OCI-M2 (cell line): ENCODE measurements around the gene FBXO45.
"Not testable (repeated sequence)": the region's sequence is repeated elsewhere in the genome, so short reads cannot be mapped to it uniquely, and the experiment has no call there.

Source experiments
- DNase-seq: peaks from one replicate; lab custom pipeline; 2025; ENCODE audit not compliant: unreplicated experiment; lab: John Stamatoyannopoulos, UW

FBXO45 gene

DNA sequence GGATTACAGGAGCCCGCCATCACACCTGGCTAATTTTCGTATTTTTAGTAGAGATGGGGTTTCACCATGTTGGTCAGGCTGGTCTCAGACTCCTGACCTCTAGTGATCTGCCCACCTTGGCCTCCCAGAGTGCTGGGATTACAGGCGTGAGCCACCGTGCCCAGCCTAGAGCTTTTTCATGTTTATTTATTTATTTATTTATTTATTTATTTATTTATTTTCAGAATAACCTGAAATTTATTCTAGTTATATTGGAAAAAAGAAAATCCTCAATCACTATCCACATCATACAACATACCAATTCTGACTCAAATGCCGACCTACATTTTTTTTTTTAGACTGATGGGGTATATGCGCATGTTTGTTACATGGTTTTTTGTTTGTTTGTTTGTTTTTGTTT, 46.8 kb downstream of the FBXO45 start:
- not testable (repeated sequence) for DNase-seq

GRCh38 chr3:196617256-196617655, 48.8 kb downstream of the FBXO45 start:
- peak; percentile 36 for DNase-seq

DNA sequence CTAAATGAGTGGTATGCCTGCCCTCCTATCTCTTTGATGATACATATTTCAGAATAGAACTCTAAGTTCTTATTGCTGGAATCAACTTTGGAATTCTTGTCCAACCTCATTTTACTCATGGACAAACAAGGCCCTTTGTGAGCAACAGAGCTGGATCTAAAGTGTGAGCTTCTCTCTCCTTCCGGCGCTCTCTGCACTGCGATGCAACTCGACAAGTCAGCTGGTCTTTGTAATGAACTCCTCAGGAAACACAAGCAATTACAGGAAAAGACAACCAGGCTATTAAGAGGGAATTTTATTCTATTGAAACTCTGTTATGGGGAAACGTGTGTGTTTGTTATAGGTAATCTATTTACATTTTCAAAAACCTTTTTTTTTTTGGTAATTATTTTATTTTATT, 50.8 kb downstream of the FBXO45 start:
- DNase-seq: no peak

GRCh38 chr3:196619627-196620026, 51.2 kb downstream of the FBXO45 start:
- not testable (repeated sequence) for DNase-seq

DNA sequence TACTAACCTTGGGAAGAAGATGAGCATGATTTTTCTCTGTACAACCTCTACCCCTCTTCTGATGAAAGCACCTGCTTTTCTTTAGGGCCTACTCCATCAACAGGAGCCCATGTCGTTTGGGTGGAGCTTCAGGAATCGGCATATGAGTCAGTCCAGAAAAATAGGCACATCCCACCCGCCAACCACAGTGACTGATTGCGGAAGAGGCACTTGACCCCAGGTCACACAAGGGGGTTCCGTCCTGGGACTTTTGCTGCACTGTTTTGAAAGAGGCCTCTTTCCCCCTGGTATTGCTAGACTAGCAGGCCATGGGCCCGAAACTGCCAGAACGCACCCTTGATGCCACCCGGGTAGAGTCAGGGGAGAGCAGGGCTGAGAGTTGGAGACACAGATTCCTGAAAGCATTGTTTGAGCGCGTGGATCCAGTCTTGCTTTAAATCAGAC, 51.7 kb downstream of the FBXO45 start:
- no peak for DNase-seq

DNA sequence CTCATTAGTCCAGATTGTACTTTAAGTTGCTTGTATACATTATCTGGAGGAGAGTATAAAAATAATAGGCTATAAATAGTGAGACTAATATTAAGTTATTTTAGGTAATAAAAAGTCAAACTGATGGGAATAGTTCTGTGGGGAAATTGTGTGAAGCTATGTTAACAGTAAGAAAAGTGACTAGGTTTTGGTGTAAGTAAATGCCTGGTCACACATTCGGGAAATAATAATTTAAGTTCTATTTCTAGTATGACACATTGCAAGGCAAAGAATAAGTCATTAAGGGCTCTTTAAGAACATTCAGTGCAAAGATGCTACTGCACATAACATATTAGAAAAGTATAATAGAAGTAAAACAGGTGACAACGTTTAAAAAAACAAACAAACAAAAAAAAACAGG, 52.2 kb downstream of the FBXO45 start:
- no peak for DNase-seq

GRCh38 chr3:196621611-196622010, 53.2 kb downstream of the FBXO45 start:
- no peak for DNase-seq

DNA sequence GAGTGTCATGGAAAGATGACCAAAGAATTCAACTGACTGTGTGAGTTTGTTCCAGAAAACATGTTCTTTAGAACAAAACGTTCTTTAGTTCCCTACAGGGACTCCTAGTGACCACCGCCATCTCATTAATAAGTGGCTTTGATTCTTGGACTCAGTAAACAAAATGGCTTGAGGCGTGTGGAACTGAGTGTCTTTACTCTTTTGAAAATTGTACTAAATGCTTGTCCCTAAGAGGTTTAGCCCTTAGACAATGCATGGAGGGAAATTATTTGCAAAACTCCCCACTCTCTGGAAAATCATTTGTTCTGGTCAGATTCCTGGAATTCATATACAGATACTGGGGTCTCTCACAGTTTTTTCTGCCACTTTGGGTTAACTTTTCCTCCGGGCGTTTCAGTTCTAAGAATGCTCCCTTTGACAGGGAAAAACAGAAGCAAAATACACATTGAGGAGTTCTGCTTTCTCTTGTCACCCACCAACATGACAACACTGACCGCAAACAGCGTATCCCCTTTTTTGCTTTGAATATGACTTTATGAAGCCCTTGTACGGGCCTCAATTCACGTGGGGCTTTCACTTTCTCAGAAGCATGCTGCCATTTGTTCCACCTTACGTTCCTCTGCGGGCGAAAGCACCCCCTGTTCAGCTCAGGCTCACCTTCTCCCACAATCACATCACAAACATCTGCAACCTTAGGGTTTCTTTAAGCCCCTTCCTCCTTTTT, 55.8 kb downstream of the FBXO45 start:
- no peak for DNase-seq

DNA sequence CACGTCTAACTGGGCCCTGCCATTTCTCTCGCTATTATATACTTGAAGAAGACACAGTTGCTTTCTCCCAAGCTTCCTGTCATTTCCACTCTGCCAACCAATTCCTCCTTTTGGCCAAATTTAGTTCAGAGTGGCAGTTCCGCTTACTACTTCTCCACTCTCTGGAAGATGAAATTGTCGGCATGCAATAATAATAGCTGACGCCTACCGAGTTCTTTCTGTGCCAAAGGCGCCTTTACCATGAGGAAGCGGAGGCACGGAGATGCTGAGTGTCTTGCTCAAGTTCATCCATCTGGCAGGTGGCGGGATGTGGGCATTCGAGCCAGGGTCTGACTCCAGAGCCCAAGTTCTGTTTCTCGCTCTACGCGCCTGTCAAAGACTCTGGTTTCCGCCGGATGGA, 56.4 kb downstream of the FBXO45 start:
- no peak for DNase-seq

GRCh38 chr3:196625331-196625730, 56.9 kb downstream of the FBXO45 start:
- DNase-seq: no peak

GRCh38 chr3:196627918-196628231, 59.4 kb downstream of the FBXO45 start:
- no peak for DNase-seq

DNA sequence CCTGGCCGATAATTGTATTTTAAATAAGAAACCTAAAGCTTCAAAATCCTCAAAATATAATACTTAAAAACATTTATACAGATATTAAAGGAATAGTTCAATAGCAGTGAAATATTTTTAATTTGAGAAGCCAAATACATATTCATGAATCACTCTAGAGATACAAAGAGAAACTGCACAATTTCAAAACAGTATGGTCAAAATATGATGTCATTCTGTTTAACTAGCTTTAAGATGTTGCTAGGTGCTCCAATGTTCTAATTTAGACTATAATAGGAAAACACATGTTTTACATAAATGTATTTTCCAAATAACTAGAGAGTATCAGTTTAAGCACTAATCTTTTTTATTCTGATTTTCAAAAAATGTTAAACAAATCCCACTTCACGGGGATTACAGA, 60.8 kb downstream of the FBXO45 start:
- DNase-seq: no peak

DNA sequence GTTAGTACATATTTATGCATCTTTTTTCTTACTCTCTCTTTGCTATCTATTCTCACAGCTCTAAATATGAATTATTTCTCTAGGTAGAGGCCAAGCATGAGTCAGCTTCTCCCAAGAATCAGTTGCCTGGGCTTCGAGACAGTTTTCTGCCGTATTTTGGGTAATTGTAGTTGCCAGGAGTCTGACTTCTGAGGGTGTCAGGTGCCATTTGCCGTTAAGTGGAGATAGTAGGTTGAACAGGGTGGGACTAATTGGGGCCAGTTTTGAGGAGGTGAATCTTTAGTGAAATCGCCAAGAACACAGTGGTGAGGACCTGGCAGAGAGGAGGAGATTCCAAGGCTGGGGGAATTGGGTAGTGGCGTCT, 63.2 kb downstream of the FBXO45 start:
- DNase-seq: no peak

DNA sequence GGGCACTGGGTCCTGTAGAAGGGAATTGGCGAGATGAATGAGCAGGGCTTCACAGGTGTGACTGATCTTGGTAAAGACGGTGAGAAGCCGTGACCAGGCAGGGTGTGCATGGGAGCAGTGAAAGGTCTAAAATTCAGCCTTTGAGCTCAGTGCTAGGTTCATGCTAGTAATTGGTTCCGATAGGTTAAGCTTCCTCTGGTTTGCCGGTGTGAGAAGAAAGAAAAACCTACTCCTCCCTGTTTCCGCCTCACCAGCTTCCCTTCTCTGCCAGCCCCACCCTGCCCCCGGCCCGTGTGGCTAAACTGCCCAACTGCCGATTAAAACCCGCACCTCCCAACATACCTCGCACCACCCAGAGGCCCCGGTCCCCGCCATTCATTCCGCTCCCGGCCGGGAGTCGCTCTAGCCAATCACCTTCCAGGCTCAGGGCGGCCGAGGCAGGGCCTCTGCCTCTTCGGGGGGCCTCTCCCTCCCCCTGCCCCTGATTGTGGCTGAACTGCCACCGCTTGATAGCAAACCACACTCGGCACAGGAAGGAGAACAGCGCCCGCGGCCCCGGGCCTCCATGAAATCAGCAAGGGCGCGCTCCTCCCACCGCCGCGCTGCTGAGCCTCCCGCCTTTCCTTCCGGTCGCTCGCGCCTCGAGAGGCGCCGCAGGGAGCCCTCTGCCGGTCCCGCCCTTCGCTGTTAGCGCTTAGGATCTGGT, 63.7 kb downstream of the FBXO45 start:
- DNase-seq: peak; percentile 92

DNA sequence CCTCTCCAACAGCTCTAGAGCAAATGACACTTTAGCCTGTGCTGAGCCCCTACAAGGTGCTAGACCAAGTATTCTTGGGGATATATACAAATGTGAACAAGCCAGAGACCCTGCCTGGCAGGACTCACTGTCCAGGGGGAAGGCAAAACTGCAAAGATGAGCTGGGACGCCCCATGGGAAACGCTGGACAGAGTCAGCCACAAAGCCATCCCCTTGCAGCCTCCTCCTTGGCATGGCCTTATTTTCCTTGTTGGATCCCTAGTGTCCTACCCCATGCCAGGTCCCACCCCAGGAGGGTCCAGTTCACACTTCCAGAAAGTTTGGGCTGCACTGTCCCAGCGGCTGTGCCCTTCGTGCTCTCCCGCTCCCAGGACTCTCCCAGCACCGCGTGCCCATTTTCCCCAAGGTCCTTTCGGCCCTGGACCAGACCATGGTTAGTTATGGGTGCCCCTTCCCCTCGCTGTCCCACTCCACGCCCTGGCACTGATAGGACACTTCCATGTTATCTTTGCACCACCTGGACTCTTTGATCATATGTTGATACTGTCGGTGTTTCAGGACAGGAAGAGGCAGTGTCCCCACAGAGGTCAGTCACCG, 65.2 kb downstream of the FBXO45 start:
- no peak for DNase-seq

DNA sequence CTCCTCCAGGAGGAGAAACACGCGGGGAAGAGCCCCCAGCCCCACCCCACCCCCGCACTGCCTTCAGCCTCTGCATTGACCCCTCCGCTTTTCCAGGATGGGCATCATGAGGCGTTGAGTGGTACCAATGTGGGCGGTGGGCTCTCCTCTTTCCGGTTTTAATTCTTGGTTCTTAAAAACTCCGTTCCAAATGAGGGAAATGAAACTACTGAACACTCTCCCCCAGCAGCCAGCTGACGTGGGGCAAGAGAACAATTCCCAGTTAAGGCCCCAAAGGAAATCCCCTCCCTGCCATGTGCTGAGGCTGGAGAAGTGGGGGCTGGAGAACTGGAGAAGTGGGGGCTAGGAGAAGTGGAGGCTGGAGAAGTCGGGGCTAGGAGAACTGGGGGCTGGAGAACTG, 65.8 kb downstream of the FBXO45 start:
- DNase-seq: no peak

DNA sequence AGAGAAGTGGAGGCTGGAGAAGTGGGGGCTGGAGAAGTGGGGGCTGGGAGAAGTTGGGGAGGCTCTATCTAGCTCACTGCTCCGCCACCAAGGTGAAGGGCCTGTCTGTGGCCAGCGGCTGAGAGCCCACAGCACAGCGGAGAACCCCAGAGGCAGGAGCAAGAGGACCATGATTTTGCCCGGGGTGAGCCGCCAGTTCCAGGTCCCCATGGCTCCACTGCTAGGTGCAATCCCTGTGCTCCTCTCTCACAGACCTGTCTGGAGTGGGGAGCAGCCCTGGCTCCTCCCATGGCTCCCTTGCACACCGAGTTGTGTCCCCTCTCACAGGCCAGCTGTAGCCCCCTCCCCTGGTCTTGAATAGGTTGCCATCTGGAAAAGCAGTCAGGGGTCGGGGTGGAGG, 66.4 kb downstream of the FBXO45 start:
- DNase-seq: no peak

GRCh38 chr3:196636369-196637349, 68.2 kb downstream of the FBXO45 start:
- no peak for DNase-seq

- DNase-seq: not testable (repeated sequence)
These were observed 69.5 kb downstream of the FBXO45 start for GRCh38 chr3:196637941-196638340.
